ENCODE measurements around the gene ATP5MK. TPM values are rescaled to one million over a fixed set of nuclear protein-coding genes. Genes with fewer than 3 reads are reported as not detected.

The ATP5MK gene
- total and polyA plus RNA-seq, 2 of the 8 experiments (the other 6 are each of a cell fraction or from before 2014, with no cell fraction given), result 280 to 312 TPM

GRCh38 chr10:103350517-103351260 is 45.6 kb downstream of the ATP5MK start, which contains the start of gene PCGF6:
Gene PCGF6 (minus strand): TSS chr10:103351140. CDS start chr10:103351066, 74 bp downstream.
- Histone ChIP-seq H3K4me1 (replicated peaks in 1 of 4; ENCODE audit: control insufficient read depth in 3 of 4, insufficient read depth in 4 of 4, low read length in 3 of 4) (peaks cover 0 to 3% (median 1%) of the 10 kb centered on the region in 4 experiments; a peak in 4 of 7 replicates), H3K79me1 (ENCODE audit: low read depth, low read length) (no peaks in the 10 kb centered on the region), H3K4me2 (ENCODE audit: insufficient read depth in 1 of 2, low read depth in 2 of 2, low read length in 2 of 2) (peak within 1 kb of the TSS; percentile 72 to 83), H3K27me3 (replicated peaks in 1 of 4; ENCODE audit: control insufficient read depth in 3 of 4, extremely low read depth in 1 of 4, insufficient read depth in 3 of 4, low read length in 3 of 4) (no peaks in the 10 kb centered on the region), H3K79me2 (ENCODE audit: control insufficient read depth in 1 of 2, insufficient read depth in 2 of 2, low read length in 2 of 2) (peaks cover 0 to 4% of the 10 kb centered on the region in 2 experiments; a peak in 2 of 4 replicates), H3K14ac (ENCODE audit: insufficient read length) (no peak within 1 kb of the TSS), H3K23me2 (ENCODE audit: low read depth, low read length) (peaks cover 4% of the 10 kb centered on the region; the same call in 1 of the 2 replicates), H3K9ac (replicated peaks in 1 of 4; ENCODE audit: extremely low read depth in 1 of 4, low read depth in 3 of 4, low read length in 3 of 4) (peak within 1 kb of the TSS; percentile 71 to 85 (median 79)), H3K4ac (replicated peaks; ENCODE audit: insufficient read length, low read depth, low read length) (no peak within 1 kb of the TSS), H4K91ac (replicated peaks; ENCODE audit: insufficient read length, low read length) (peak within 1 kb of the TSS; percentile 65), H2BK20ac (ENCODE audit: low read length) (no peak within 1 kb of the TSS), H2AFZ (ENCODE audit: low read length) (peak within 1 kb of the TSS; percentile 97), H4K8ac (ENCODE audit: extremely low read depth, insufficient read depth, low read length) (peak within 1 kb of the TSS; percentile 89; the same call in 1 of the 2 replicates), H4K20me1 (replicated peaks in 1 of 2; ENCODE audit: control insufficient read depth in 1 of 2, insufficient read depth in 2 of 2, low read length in 2 of 2) (no peaks in the 10 kb centered on the region), H3K36me3 (ENCODE audit: control insufficient read depth in 2 of 4, insufficient read depth in 4 of 4, low read length in 3 of 4) (peaks cover 0 to 21% (median 12%) of the 10 kb centered on the region in 4 experiments; a peak in 4 of 8 replicates), H2BK15ac (ENCODE audit: low read length) (no peak within 1 kb of the TSS), H3K18ac (ENCODE audit: extremely low read depth, low read length) (peak within 1 kb of the TSS; percentile 95), H4K5ac (ENCODE audit: insufficient read length, low read depth, low read length) (peak within 1 kb of the TSS; percentile 89), H3K27ac (ENCODE audit: low read depth, low read length) (peak within 1 kb of the TSS; percentile 45; the same call in 1 of the 2 replicates), H3K23ac (ENCODE audit: insufficient read length) (no peak within 1 kb of the TSS), H3K4me3 (ENCODE audit: extremely low read depth in 1 of 4, insufficient read depth in 2 of 4, low read depth in 3 of 4, low read length in 4 of 4) (peak within 1 kb of the TSS; percentile 72 to 83 (median 76)), H2BK5ac (ENCODE audit: low read depth, low read length) (no peak within 1 kb of the TSS), H3K9me3 (ENCODE audit: insufficient read depth in 2 of 2, low read depth in 1 of 2, low read length in 1 of 2) (no peaks in the 10 kb centered on the region), H2BK12ac (ENCODE audit: low read depth, low read length) (no peak within 1 kb of the TSS), H3K56ac (replicated peaks; ENCODE audit: insufficient read length, low read depth, low read length) (peak within 1 kb of the TSS; percentile 6), H2BK120ac (replicated peaks; ENCODE audit: low read depth, low read length) (no peak within 1 kb of the TSS), H2AK5ac (ENCODE audit: low read depth, low read length) (no peak within 1 kb of the TSS)
- ChIA-PET CTCF (ENCODE audit: partially characterized antibody) (interaction anchor here (0.6 kb wide), 1 partner anchor 9 kb away, joined by 4 read pairs; no protein-coding TSS in a partner anchor), POLR2A (ENCODE audit: partially characterized antibody) (interaction anchor here (0.6 to 2.7 kb wide), 6 partner anchors 17 to 647 kb away, joined by 3 to 14 read pairs (median 3); partner anchors contain the start of genes ATP5MK and TAF5)
- no peak for FAIRE-seq
- WGBS, 2 experiments (ENCODE audit: extremely low coverage in 1 of 2, insufficient coverage in 1 of 2, insufficient read length in 1 of 2, insufficient replicate concordance in 2 of 2, low coverage in 1 of 2, low lambda C conversion rate in 2 of 2, missing lambda C conversion rate in 1 of 2), result 2% methylated on average over 64 of the region's 82 CpGs; no CpG with 5 or more reads in 1 of the 2 experiments
- DNase-seq (ENCODE audit: low read depth in 1 of 2, low spot score in 2 of 2), result peak; percentile 70 to 96
- TF ChIP-seq TBP (IDR thresholded peaks at IDR 0.05; ENCODE audit: low read depth, low read length) (peak; percentile 34; the same call in 1 of the 2 replicates), CREB1 (IDR thresholded peaks at IDR 0.05) (peak; percentile 83), SIX5 (IDR thresholded peaks at IDR 0.05; ENCODE audit: low read depth, low read length) (peak; percentile 46; the same call in 1 of the 2 replicates), ASH2L (IDR thresholded peaks at IDR 0.05; ENCODE audit: low read length) (peak; percentile 66), HDAC2 (IDR thresholded peaks at IDR 0.05; ENCODE audit: borderline replicate concordance in 1 of 2, low read depth in 2 of 2, low read length in 2 of 2) (peak in 1 of 2 experiments; percentile 56; a peak in 1 of 4 replicates), SIRT6 (IDR thresholded peaks at IDR 0.05; ENCODE audit: low read length) (no peak), KDM5A (IDR thresholded peaks at IDR 0.05; ENCODE audit: low read length) (0 out of 2 replicates have a peak, but pooled peaks have one; percentile 21), TCF12 (IDR thresholded peaks at IDR 0.05; ENCODE audit: low read depth, low read length) (no peak), POLR2A (IDR thresholded peaks at IDR 0.05; ENCODE audit: control extremely low read depth in 1 of 2, low read depth in 2 of 2, low read length in 2 of 2) (peak in 1 of 2 experiments; percentile 56; a peak in 2 of 3 replicates), TAF1 (IDR thresholded peaks at IDR 0.05; ENCODE audit: low read depth, low read length) (peak; percentile 53), E2F6 (IDR thresholded peaks at IDR 0.05) (peak; percentile 97), YY1 (IDR thresholded peaks at IDR 0.05; ENCODE audit: low read depth, low read length) (peak; percentile 45; the same call in 1 of the 2 replicates)

All from H1 (cell line).